Measurements from ENCODE around the gene FAM131A. TPM values are rescaled to one million over a fixed set of nuclear protein-coding genes. Genes with fewer than 3 reads are reported as not detected.

The FAM131A gene
- total and polyA plus RNA-seq, 9 of the 15 experiments (the other 6 are each of a cell fraction or from before 2014, with no cell fraction given), result 0.48 to 11.1 (median 4.3) TPM

GRCh38 chr3:184328516-184328915 is 8.9 kb upstream of the FAM131A start:
- H4K20me1 ChIP-seq (replicated peaks; ENCODE audit: control insufficient read depth, insufficient read depth, low read length), result peaks cover 11% of the 10 kb centered on the region
- POLR2A ChIA-PET, result interaction anchor here (0.5 to 1.4 kb wide), 5 partner anchors 10 to 136 kb away, joined by 3 to 5 read pairs (median 4); no protein-coding TSS in a partner anchor
- no peaks in the 10 kb centered on the region for H3K9me3 ChIP-seq (replicated peaks; ENCODE audit: control insufficient read depth, insufficient read depth, low read depth, low read length)
- CTCF ChIA-PET (ENCODE audit: low intra/inter-chr PET ratio), result no interaction called here
- H3K4me3 ChIP-seq, result no peak overlapping the region
- no peak overlapping the region for H3K27ac ChIP-seq (ENCODE audit: extremely low read depth, low read depth, low read length)
- no peak for ATAC-seq
- H2AFZ ChIP-seq (ENCODE audit: low read depth, low read length), result no peak overlapping the region
- no peaks in the 10 kb centered on the region for H3K27me3 ChIP-seq (ENCODE audit: control insufficient read depth in 2 of 2, insufficient read depth in 2 of 2, low read length in 2 of 2)
- H3K9me1 ChIP-seq (ENCODE audit: control insufficient read depth, insufficient read depth, low read length), result no peaks in the 10 kb centered on the region
- peaks cover 13 to 20% of the 10 kb centered on the region in 2 experiments for H3K4me1 ChIP-seq (replicated peaks in 1 of 2; ENCODE audit: control insufficient read depth in 2 of 2, insufficient read depth in 2 of 2, low read length in 2 of 2)
- intact Hi-C loops (cut with micrococcal nuclease), result no loop called here
- no peak for FAIRE-seq
- 90% methylated on average over 3 of the region's 3 CpGs for WGBS (ENCODE audit: insufficient coverage, low coverage, missing lambda C conversion rate)
- BruUV-seq (replicated peaks), result no TSS peak
- H3K36me3 ChIP-seq (ENCODE audit: control insufficient read depth, insufficient read depth, low read length), result peaks cover 98% of the 10 kb centered on the region
- H3K79me2 ChIP-seq (ENCODE audit: control insufficient read depth, insufficient read depth, low read length), result peaks cover 29% of the 10 kb centered on the region; the same call in 2 of the 3 replicates
- DNase-seq (ENCODE audit: extremely low read depth in 1 of 4, low spot score in 3 of 4), result no peak
- H3K4me2 ChIP-seq (ENCODE audit: insufficient read depth, low read length), result no peak overlapping the region
- TF ChIP-seq MTA2 (IDR thresholded peaks at IDR 0.05; ENCODE audit: low read depth) (no peak), POLR2A (conservative IDR thresholded peaks at IDR 0.05) (0 out of 2 replicates have a peak, but pooled peaks have one; percentile 24), HEY1 (CRISPR knock-in tag; IDR thresholded peaks at IDR 0.05; ENCODE audit: borderline replicate concordance) (no peak)
- in situ Hi-C loops (cut with MboI), result no loop called here
- no peak overlapping the region for H3K9ac ChIP-seq (ENCODE audit: insufficient read depth in 1 of 2, low read depth in 2 of 2, low read length in 2 of 2)

GRCh38 chr3:184332370-184333090 is 4.9 kb upstream of the FAM131A start:
- H3K4me3 ChIP-seq, result no peak overlapping the region
- peaks cover 19% of the 10 kb centered on the region for H3K79me2 ChIP-seq (ENCODE audit: control insufficient read depth, insufficient read depth, low read length)
- intact Hi-C loops (cut with micrococcal nuclease) (no loop called here), in situ Hi-C loops (cut with MboI) (no loop called here)
- H2AFZ ChIP-seq (ENCODE audit: low read depth, low read length), result no peak overlapping the region
- BruUV-seq (replicated peaks), result no TSS peak
- peak overlapping the region; percentile 83; the same call in 2 of the 3 replicates for H3K27ac ChIP-seq (ENCODE audit: extremely low read depth, low read depth, low read length)
- peak; percentile 26 for FAIRE-seq
- H3K4me2 ChIP-seq (ENCODE audit: insufficient read depth, low read length), result no peak overlapping the region
- peaks cover 80% of the 10 kb centered on the region for H3K36me3 ChIP-seq (ENCODE audit: control insufficient read depth, insufficient read depth, low read length)
- no peak for ATAC-seq
- H3K9me3 ChIP-seq (replicated peaks; ENCODE audit: control insufficient read depth, insufficient read depth, low read depth, low read length), result no peaks in the 10 kb centered on the region
- H3K9me1 ChIP-seq (ENCODE audit: control insufficient read depth, insufficient read depth, low read length), result peaks cover 11% of the 10 kb centered on the region
- CTCF ChIA-PET (ENCODE audit: low intra/inter-chr PET ratio), result no interaction called here
- POLR2A ChIA-PET, result interaction anchor here (0.6 to 1.9 kb wide), 6 partner anchors 8 to 16 kb away, joined by 3 to 15 read pairs (median 5); no protein-coding TSS in a partner anchor
- WGBS (ENCODE audit: insufficient coverage, low coverage, missing lambda C conversion rate), result 84% methylated on average over 10 of the region's 10 CpGs
- peaks cover 24% of the 10 kb centered on the region for H4K20me1 ChIP-seq (replicated peaks; ENCODE audit: control insufficient read depth, insufficient read depth, low read length)
- H3K9ac ChIP-seq (ENCODE audit: insufficient read depth in 1 of 2, low read depth in 2 of 2, low read length in 2 of 2), result peak overlapping the region in 1 of 2 experiments; percentile 57; a peak in 2 of 4 replicates
- TF ChIP-seq OTX1 (CRISPR knock-in tag; IDR thresholded peaks at IDR 0.05) (0 out of 2 replicates have a peak, but pooled peaks have one; percentile 11), EGR1 (conservative IDR thresholded peaks at IDR 0.05) (no peak), BRF2 (IDR thresholded peaks at IDR 0.05; ENCODE audit: borderline replicate concordance, insufficient read depth, insufficient read length) (no peak), POLR2A (conservative IDR thresholded peaks at IDR 0.05) (peak; percentile 47; the same call in 1 of the 2 replicates), LCOR (CRISPR knock-in tag; IDR thresholded peaks at IDR 0.05) (no peak)
- no peaks in the 10 kb centered on the region for H3K27me3 ChIP-seq (ENCODE audit: control insufficient read depth in 2 of 2, insufficient read depth in 2 of 2, low read length in 2 of 2)
- peaks cover 50% of the 10 kb centered on the region in 2 experiments for H3K4me1 ChIP-seq (replicated peaks in 1 of 2; ENCODE audit: control insufficient read depth in 2 of 2, insufficient read depth in 2 of 2, low read length in 2 of 2)
- DNase-seq (ENCODE audit: extremely low read depth in 1 of 4, low spot score in 3 of 4), result no peak
